PC-9 (cell line): ENCODE results near the gene THOC7.

Experiments
- CTCF ChIP-seq: fragments of 200-600 bp; sonication (generic); conservative IDR thresholded peaks from 2 replicates; pipeline ENCODE4 v1.6.1; 2017; ENCODE audit warnings: mixed run types, antibody characterized with exemption, mild to moderate bottlenecking, moderate library complexity
- EZH2 ChIP-seq: fragments of 200-600 bp; sonication (generic); IDR thresholded peaks from 2 replicates; pipeline ENCODE4 v1.8.0; 2017; ENCODE audit warnings: antibody characterized with exemption, low read depth

GRCh38 chr3:63798544-63798943, 65.1 kb downstream of the THOC7 start:
- TF ChIP-seq EZH2 (no peak), CTCF (no peak)
